ENCODE results near the gene ACSS2. TPM values are rescaled to one million over a fixed set of nuclear protein-coding genes. Genes with fewer than 3 reads are reported as not detected.

Gene ACSS2, protein sequence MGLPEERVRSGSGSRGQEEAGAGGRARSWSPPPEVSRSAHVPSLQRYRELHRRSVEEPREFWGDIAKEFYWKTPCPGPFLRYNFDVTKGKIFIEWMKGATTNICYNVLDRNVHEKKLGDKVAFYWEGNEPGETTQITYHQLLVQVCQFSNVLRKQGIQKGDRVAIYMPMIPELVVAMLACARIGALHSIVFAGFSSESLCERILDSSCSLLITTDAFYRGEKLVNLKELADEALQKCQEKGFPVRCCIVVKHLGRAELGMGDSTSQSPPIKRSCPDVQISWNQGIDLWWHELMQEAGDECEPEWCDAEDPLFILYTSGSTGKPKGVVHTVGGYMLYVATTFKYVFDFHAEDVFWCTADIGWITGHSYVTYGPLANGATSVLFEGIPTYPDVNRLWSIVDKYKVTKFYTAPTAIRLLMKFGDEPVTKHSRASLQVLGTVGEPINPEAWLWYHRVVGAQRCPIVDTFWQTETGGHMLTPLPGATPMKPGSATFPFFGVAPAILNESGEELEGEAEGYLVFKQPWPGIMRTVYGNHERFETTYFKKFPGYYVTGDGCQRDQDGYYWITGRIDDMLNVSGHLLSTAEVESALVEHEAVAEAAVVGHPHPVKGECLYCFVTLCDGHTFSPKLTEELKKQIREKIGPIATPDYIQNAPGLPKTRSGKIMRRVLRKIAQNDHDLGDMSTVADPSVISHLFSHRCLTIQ
- 10 to 100 TPM; 48.5 to 89.6 (median 68.1) TPM for total RNA-seq

- WGBS, 2 donors = 3 to 4% methylated on average over 36 to 58 of the region's 63 CpGs
- H3K27ac ChIP-seq = peak within 1 kb of the TSS; percentile 70 to 86 (median 76)
These were observed at the start of gene ACSS2 for GRCh38 chr20:34876406-34877282. ACSS2 (plus strand) TSS chr20:34876612; CDS start chr20:34876646, 34 bp downstream.

GRCh38 chr20:34829191-34829590 lies 47.2 kb upstream of the ACSS2 start:
- Histone ChIP-seq H3K27me3 (no peaks in the 10 kb centered on the region), H3K4me3 (replicated peaks in 1 of 3) (no peak overlapping the region), H3K4me1 (no peaks in the 10 kb centered on the region), H3K9me3 (no peaks in the 10 kb centered on the region), H3K27ac (no peak overlapping the region), H3K36me3 (no peaks in the 10 kb centered on the region)
- no peak for DNase-seq
- intact Hi-C loops (cut with DNase I) = no loop called here
- TF ChIP-seq POLR2A (IDR thresholded peaks at IDR 0.05) = no peak
- TF ChIP-seq, protein P1, sequence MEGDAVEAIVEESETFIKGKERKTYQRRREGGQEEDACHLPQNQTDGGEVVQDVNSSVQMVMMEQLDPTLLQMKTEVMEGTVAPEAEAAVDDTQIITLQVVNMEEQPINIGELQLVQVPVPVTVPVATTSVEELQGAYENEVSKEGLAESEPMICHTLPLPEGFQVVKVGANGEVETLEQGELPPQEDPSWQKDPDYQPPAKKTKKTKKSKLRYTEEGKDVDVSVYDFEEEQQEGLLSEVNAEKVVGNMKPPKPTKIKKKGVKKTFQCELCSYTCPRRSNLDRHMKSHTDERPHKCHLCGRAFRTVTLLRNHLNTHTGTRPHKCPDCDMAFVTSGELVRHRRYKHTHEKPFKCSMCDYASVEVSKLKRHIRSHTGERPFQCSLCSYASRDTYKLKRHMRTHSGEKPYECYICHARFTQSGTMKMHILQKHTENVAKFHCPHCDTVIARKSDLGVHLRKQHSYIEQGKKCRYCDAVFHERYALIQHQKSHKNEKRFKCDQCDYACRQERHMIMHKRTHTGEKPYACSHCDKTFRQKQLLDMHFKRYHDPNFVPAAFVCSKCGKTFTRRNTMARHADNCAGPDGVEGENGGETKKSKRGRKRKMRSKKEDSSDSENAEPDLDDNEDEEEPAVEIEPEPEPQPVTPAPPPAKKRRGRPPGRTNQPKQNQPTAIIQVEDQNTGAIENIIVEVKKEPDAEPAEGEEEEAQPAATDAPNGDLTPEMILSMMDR (IDR thresholded peaks at IDR 0.05) = no peak
- 73 to 84% methylated on average over 3 of the region's 3 CpGs for WGBS, 2 donors

More at GRCh38 chr20:34876406-34877282, at the start of gene ACSS2:
- Histone ChIP-seq H3K4me1 (peaks cover 13 to 17% of the 10 kb centered on the region in 2 donors), H3K36me3 (no peaks in the 10 kb centered on the region), H3K4me3 (replicated peaks in 1 of 3) (peak within 1 kb of the TSS; percentile 61 to 88 (median 78)), H3K9me3 (no peaks in the 10 kb centered on the region), H3K27me3 (no peaks in the 10 kb centered on the region)
- DNase-seq = no peak
- TF ChIP-seq, protein P1 (IDR thresholded peaks at IDR 0.05) = no peak
- TF ChIP-seq POLR2A (IDR thresholded peaks at IDR 0.05) = peak; percentile 51 to 86
- intact Hi-C loops (cut with DNase I) = loop anchor here (10.0 kb wide), 1 partner anchor 218 kb away; the partner anchor contains the start of gene TRPC4AP

- H3K9me3 ChIP-seq = no peaks in the 10 kb centered on the region
- no peak overlapping the region for H3K4me3 ChIP-seq (replicated peaks in 1 of 3)
- H3K4me1 ChIP-seq = no peaks in the 10 kb centered on the region
- H3K36me3 ChIP-seq = no peaks in the 10 kb centered on the region
- intact Hi-C loops (cut with DNase I) = no loop called here
- 79 to 86% methylated on average over 5 of the region's 5 CpGs for WGBS, 2 donors
- no peak overlapping the region for H3K27ac ChIP-seq
- no peak for DNase-seq
- TF ChIP-seq, protein P1 (IDR thresholded peaks at IDR 0.05) = no peak
- TF ChIP-seq POLR2A (IDR thresholded peaks at IDR 0.05) = no peak
- no peaks in the 10 kb centered on the region for H3K27me3 ChIP-seq
These were observed 44.5 kb upstream of the ACSS2 start for GRCh38 chr20:34831936-34832335.

DNA sequence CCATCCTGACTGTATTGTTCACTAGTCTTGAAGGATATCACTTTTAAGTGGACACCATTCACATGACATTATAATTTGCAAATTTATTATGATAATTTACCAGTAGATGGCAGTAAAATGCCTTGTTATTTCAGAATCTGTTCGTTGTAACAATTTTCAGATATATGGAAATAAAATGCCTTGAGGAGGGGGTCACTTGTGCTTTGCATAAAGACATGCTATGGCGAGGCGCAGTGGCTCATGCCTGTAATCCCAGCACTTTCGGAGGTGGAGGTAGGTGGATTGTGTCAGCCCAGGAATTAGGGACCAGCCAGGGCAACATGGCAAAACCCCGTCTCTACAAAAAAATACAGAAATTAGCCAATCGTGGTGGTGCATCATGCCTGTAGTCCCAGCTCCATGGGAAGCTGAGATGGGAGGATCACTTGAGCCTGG lies 41.9 kb upstream of the ACSS2 start:
- H3K27me3 ChIP-seq = no peaks in the 10 kb centered on the region
- intact Hi-C loops (cut with DNase I) = no loop called here
- H3K9me3 ChIP-seq = no peaks in the 10 kb centered on the region
- H3K4me1 ChIP-seq = no peaks in the 10 kb centered on the region
- H3K36me3 ChIP-seq = no peaks in the 10 kb centered on the region
- no peak for DNase-seq
- TF ChIP-seq POLR2A (IDR thresholded peaks at IDR 0.05) = no peak
- TF ChIP-seq, protein P1 (IDR thresholded peaks at IDR 0.05) = peak in 5 of 6 experiments; percentile 14 to 60 (median 42)
- 55 to 56% methylated on average over 6 of the region's 6 CpGs for WGBS, 2 donors
- H3K27ac ChIP-seq = no peak overlapping the region
- H3K4me3 ChIP-seq (replicated peaks in 1 of 3) = no peak overlapping the region
